ENCODE measurements around the gene NLRP13. TPM values are rescaled to one million over a fixed set of nuclear protein-coding genes. Genes with fewer than 3 reads are reported as not detected.

Gene NLRP13
- not detected in 2 replicates for total RNA-seq

GRCh38 chr19:55931936-55932386, at the start of gene NLRP13:
NLRP13 (minus strand) TSS chr19:55932336; CDS start chr19:55932311, 25 bp downstream.

GRCh38 chr19:55947532-55947931, 15.4 kb upstream of the NLRP13 start, which contains the start of gene NLRP8:
NLRP8 (plus strand) TSS chr19:55947832.

Other genes starting within 250 kb of the NLRP13 start
- not detected in 2 replicates for gene NLRP9, start 193.9 kb downstream of the NLRP13 start, total RNA-seq
- gene RFPL4A, start 173.2 kb downstream of the NLRP13 start, total RNA-seq = not detected in 2 replicates
- gene RFPL4AL1, start 163.2 kb downstream of the NLRP13 start, total RNA-seq = not detected in 2 replicates
- gene NLRP11, start 100.3 kb downstream of the NLRP13 start, total RNA-seq = not detected in 2 replicates
- under 0.01 TPM in 1 of 2 replicates, not detected in the other for gene NLRP4, start 95.8 kb downstream of the NLRP13 start, total RNA-seq
- gene NLRP8, start 15.5 kb upstream of the NLRP13 start, total RNA-seq = not detected in 2 replicates
- gene NLRP5, start 54.4 kb upstream of the NLRP13 start, total RNA-seq = not detected in 2 replicates
- 17.5 and 37.5 TPM in 2 replicates for gene ZNF787, start 189.0 kb upstream of the NLRP13 start, total RNA-seq
- 13.1 and 16.9 TPM in 2 replicates for gene ZNF444, start 209.0 kb upstream of the NLRP13 start, total RNA-seq
- not detected in 2 replicates for gene GALP, start 243.7 kb upstream of the NLRP13 start, total RNA-seq